IgD-negative memory B cell (primary cell): Measurements from ENCODE around the gene TEX261. TPM values are rescaled to one million over a fixed set of nuclear protein-coding genes. Genes with fewer than 3 reads are reported as not detected.
A peak's percentile ranks its signal among the peaks of the same experiment; 100 is the strongest.

ENCODE experiments used
- H3K27ac Mint-ChIP-seq, 3 donors: one replicate each; pipeline ENCODE4 v1.8.0; 2020 to 2022; ENCODE audit warnings: mild to moderate bottlenecking in 3 of 3, mixed read lengths in 3 of 3, moderate library complexity in 1 of 3
- H3K27me3 Mint-ChIP-seq: one replicate; pipeline ENCODE4 v1.8.0; 2021; ENCODE audit warnings: mixed read lengths
- H3K36me3 Mint-ChIP-seq: one replicate; pipeline ENCODE4 v1.8.0; 2020; ENCODE audit warnings: mild to moderate bottlenecking, mixed read lengths
- H3K4me1 Mint-ChIP-seq, 3 donors: one replicate each; pipeline ENCODE4 v1.8.0; 2020 to 2022; ENCODE audit warnings: mixed read lengths in 3 of 3, mild to moderate bottlenecking in 1 of 3
- H3K4me3 Mint-ChIP-seq, 4 donors: one replicate each; pipeline ENCODE4 v1.8.0; 2020 to 2022; ENCODE audit warnings: mild to moderate bottlenecking in 4 of 4, mixed read lengths in 4 of 4, moderate library complexity in 3 of 4
- H3K9me3 Mint-ChIP-seq, 3 donors: one replicate each; pipeline ENCODE4 v1.8.0; 2020 to 2021; ENCODE audit warnings: mixed read lengths in 3 of 3, mild to moderate bottlenecking in 1 of 3
- polyA plus RNA-seq: library from polyadenylated mRNA; unstranded; fragments of 300-500 nt; fragmentation: Illumina TruSeq; gene quantifications from one replicate; pipeline ENCODE4 v1.2.3, GENCODE V29; 2021

TEX261 gene
- polyA plus RNA-seq, 1 donor from 2014 or later: 24.9 TPM

- H3K36me3 Mint-ChIP-seq: no peaks in the 10 kb centered on the region
- peaks cover 10 to 16% (median 11%) of the 10 kb centered on the region in 3 donors for H3K4me1 Mint-ChIP-seq
- H3K9me3 Mint-ChIP-seq: no peaks in the 10 kb centered on the region
- H3K27me3 Mint-ChIP-seq: no peaks in the 10 kb centered on the region
- peak overlapping the region; percentile 29 to 58 (median 50) for H3K4me3 Mint-ChIP-seq
- no peak overlapping the region for H3K27ac Mint-ChIP-seq
Observed at GRCh38 chr2:70979626-70980025, 15.0 kb downstream of the TEX261 start.

- H3K4me3 Mint-ChIP-seq: peak overlapping the region; percentile 42 to 87 (median 58)
- no peaks in the 10 kb centered on the region for H3K9me3 Mint-ChIP-seq
- H3K27ac Mint-ChIP-seq: peak overlapping the region in 1 of 3 donors; percentile 26
- peaks cover 10 to 13% (median 11%) of the 10 kb centered on the region in 3 donors for H3K4me1 Mint-ChIP-seq
- no peaks in the 10 kb centered on the region for H3K27me3 Mint-ChIP-seq
- no peaks in the 10 kb centered on the region for H3K36me3 Mint-ChIP-seq
Observed at GRCh38 chr2:70979180-70979488, 15.5 kb downstream of the TEX261 start.

DNA sequence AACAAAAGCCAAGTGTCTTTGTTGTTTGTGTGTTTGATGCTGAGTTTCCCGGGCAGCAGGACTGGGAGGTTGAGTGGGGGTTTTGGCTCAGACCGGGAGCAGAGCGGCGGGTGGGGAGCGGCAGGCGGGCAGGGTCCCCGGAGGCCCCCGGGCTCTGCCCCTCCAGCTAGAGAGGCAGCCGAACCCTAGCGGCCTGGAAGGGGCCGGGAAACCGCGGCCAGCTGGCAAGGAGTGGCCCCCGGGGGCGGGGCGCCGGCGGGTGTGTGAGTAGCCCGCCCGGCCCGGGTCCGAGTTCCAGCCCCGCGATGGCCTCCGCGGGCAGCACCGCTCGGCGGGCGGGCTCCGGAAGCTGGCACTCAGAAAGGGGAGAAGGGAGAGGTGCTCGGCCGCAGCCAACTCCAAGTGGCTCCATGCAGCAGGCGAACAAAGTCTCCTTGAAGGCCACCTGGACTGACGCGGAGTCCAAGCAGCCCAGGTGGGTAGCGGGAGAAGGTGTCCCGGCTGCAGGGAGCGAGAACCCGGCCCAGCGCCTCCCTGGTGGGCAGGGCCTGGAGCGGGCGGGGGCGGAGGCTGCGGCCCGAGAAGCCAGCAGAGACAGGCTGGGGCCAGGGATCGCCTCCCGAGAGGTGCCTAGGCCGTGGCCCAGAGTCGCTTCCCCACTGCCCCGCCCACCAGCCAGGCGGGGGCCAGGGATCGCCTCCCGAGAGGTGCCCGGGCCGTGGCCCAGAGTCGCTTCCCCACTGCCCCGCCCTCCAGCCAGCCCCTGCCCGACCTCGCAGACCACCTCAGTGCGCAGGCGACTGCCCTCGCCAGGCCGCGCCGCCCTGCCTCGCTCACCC is 16.1 kb downstream of the TEX261 start, which contains the start of gene ANKRD53:
Gene ANKRD53 (plus strand): TSS at position 290 of the 839 bp plus-strand sequence. CDS start 16 bp downstream, at position 306.
- Mint-ChIP-seq H3K4me3 (peak within 1 kb of the TSS; percentile 82 to 98 (median 92)), H3K27me3 (no peaks in the 10 kb centered on the region), H3K27ac (peak within 1 kb of the TSS; percentile 47 to 97 (median 90)), H3K36me3 (no peaks in the 10 kb centered on the region), H3K9me3 (no peaks in the 10 kb centered on the region), H3K4me1 (peaks cover 10 to 13% (median 11%) of the 10 kb centered on the region in 3 donors)

GRCh38 chr2:70977605-70978205 is 17.0 kb downstream of the TEX261 start:
- Mint-ChIP-seq H3K36me3 (no peaks in the 10 kb centered on the region), H3K4me1 (peaks cover 10 to 13% (median 11%) of the 10 kb centered on the region in 3 donors), H3K4me3 (peak overlapping the region; percentile 82 to 98 (median 92)), H3K27ac (peak overlapping the region; percentile 47 to 97 (median 90)), H3K9me3 (no peaks in the 10 kb centered on the region), H3K27me3 (no peaks in the 10 kb centered on the region)

- peaks cover 0 to 2% (median 0%) of the 10 kb centered on the region in 3 donors for H3K9me3 Mint-ChIP-seq
- H3K27ac Mint-ChIP-seq: peak overlapping the region in 1 of 3 donors; percentile 21
- no peaks in the 10 kb centered on the region for H3K36me3 Mint-ChIP-seq
- peaks cover 10 to 13% (median 11%) of the 10 kb centered on the region in 3 donors for H3K4me1 Mint-ChIP-seq
- H3K27me3 Mint-ChIP-seq: no peaks in the 10 kb centered on the region
- peak overlapping the region in 2 of 4 donors; percentile 2 to 82 for H3K4me3 Mint-ChIP-seq
Observed at GRCh38 chr2:70975237-70975636, 19.4 kb downstream of the TEX261 start.

GRCh38 chr2:70974592-70974991 is 20.1 kb downstream of the TEX261 start:
- peak overlapping the region in 1 of 4 donors; percentile 23 for H3K4me3 Mint-ChIP-seq
- no peak overlapping the region for H3K27ac Mint-ChIP-seq
- peaks cover 10 to 13% (median 11%) of the 10 kb centered on the region in 3 donors for H3K4me1 Mint-ChIP-seq
- no peaks in the 10 kb centered on the region for H3K36me3 Mint-ChIP-seq
- H3K9me3 Mint-ChIP-seq: peaks cover 0 to 2% (median 0%) of the 10 kb centered on the region in 3 donors
- H3K27me3 Mint-ChIP-seq: no peaks in the 10 kb centered on the region

- Mint-ChIP-seq H3K36me3 (no peaks in the 10 kb centered on the region), H3K4me3 (no peak overlapping the region), H3K27me3 (peaks cover 18% of the 10 kb centered on the region), H3K4me1 (peaks cover 4 to 5% (median 5%) of the 10 kb centered on the region in 3 donors), H3K27ac (no peak overlapping the region), H3K9me3 (peaks cover 0 to 2% (median 0%) of the 10 kb centered on the region in 3 donors)
Observed at GRCh38 chr2:70967189-70967588, 27.5 kb downstream of the TEX261 start.

- H3K36me3 Mint-ChIP-seq: peaks cover 2% of the 10 kb centered on the region
- peak overlapping the region in 1 of 3 donors; percentile 48 for H3K27ac Mint-ChIP-seq
- peaks cover 18% of the 10 kb centered on the region for H3K27me3 Mint-ChIP-seq
- H3K4me3 Mint-ChIP-seq: no peak overlapping the region
- peaks cover 4 to 5% (median 5%) of the 10 kb centered on the region in 3 donors for H3K4me1 Mint-ChIP-seq
- H3K9me3 Mint-ChIP-seq: no peaks in the 10 kb centered on the region
Observed at GRCh38 chr2:70966681-70967080, 28.0 kb downstream of the TEX261 start.

DNA sequence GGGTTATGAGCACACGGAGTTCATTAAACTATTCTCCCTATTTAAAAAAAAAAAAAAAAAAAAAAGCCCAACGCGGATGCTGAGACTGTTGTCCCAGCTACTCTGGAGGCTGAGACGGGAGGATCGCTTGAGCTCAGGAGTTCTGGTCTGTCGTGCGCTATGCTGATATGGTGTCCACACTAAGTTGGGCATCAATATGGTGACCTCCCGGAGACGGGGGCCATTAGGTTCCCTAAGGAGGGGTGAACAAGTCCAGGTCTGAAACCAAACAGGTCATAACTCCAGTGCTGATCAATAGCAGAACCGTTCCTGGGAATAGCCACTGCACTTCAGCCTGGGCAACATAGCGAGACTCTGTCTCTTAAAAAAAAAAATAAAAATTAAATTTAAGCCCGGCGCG is 29.2 kb downstream of the TEX261 start:
- Mint-ChIP-seq H3K4me1 (peaks cover 4 to 5% (median 5%) of the 10 kb centered on the region in 3 donors), H3K9me3 (no peaks in the 10 kb centered on the region), H3K27ac (no peak overlapping the region), H3K4me3 (peak overlapping the region in 3 of 4 donors; percentile 54 to 87 (median 74)), H3K27me3 (peaks cover 20% of the 10 kb centered on the region), H3K36me3 (peaks cover 2% of the 10 kb centered on the region)

DNA sequence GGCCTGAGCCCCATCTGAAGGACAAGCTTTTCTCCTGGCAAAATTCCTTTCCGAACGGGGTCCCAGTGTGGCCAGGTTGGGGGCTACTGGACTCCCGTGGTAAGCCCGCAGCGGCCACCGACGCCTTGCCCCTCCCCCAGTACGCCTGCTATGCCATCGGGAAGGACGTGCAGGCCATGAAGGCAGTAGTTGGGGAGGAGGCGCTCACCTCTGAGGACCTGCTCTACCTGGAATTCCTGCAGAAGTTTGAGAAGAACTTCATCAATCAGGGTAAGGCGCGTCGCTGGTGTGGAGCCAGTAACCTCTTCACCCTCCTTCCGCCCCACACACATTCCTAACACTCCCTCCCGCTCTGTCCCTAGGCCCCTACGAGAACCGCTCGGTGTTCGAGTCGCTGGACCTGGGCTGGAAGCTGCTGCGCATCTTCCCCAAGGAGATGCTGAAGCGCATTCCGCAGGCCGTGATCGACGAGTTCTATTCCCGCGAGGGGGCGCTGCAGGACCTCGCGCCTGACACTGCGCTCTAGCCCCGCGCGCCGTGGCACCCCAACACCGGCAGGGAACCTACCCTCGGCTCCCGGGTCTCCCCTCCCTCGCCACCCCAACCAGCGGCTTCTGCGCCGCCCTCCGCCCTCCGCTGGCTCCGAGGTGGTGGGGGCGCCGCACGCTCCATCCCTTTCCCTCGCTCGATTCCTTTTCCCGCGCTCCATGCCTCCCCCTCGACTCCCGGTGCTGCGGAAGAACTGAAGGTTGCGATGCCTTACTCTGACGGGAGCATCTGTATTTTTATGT is 29.9 kb downstream of the TEX261 start:
- Mint-ChIP-seq H3K4me3 (peak overlapping the region; percentile 54 to 87 (median 80)), H3K27ac (peak overlapping the region in 2 of 3 donors; percentile 34 to 69), H3K4me1 (peaks cover 4 to 5% (median 5%) of the 10 kb centered on the region in 3 donors), H3K9me3 (no peaks in the 10 kb centered on the region), H3K36me3 (peaks cover 2% of the 10 kb centered on the region), H3K27me3 (peaks cover 20% of the 10 kb centered on the region)

DNA sequence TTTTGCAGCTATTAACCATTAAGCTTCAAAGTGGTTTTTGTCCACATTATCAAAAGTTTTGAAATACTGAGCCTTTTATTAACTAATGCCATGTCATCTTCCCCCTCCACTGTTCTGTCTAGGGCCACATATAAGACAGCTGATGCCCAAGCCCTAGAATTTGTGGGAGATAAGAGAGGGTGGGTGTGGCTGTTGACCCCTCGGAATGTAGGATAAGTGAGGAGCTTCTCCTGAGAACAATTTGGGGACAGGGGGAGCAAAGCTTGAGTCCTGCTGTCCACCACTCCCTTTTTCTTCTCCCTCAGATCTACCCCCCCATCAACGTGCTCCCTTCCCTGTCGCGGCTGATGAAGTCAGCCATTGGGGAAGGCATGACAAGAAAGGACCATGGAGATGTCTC is 30.5 kb downstream of the TEX261 start:
- Mint-ChIP-seq H3K4me1 (peaks cover 4 to 5% (median 5%) of the 10 kb centered on the region in 3 donors), H3K9me3 (no peaks in the 10 kb centered on the region), H3K27ac (peak overlapping the region in 1 of 3 donors; percentile 69), H3K4me3 (peak overlapping the region in 1 of 4 donors; percentile 45), H3K36me3 (peaks cover 2% of the 10 kb centered on the region), H3K27me3 (peaks cover 22% of the 10 kb centered on the region)

DNA sequence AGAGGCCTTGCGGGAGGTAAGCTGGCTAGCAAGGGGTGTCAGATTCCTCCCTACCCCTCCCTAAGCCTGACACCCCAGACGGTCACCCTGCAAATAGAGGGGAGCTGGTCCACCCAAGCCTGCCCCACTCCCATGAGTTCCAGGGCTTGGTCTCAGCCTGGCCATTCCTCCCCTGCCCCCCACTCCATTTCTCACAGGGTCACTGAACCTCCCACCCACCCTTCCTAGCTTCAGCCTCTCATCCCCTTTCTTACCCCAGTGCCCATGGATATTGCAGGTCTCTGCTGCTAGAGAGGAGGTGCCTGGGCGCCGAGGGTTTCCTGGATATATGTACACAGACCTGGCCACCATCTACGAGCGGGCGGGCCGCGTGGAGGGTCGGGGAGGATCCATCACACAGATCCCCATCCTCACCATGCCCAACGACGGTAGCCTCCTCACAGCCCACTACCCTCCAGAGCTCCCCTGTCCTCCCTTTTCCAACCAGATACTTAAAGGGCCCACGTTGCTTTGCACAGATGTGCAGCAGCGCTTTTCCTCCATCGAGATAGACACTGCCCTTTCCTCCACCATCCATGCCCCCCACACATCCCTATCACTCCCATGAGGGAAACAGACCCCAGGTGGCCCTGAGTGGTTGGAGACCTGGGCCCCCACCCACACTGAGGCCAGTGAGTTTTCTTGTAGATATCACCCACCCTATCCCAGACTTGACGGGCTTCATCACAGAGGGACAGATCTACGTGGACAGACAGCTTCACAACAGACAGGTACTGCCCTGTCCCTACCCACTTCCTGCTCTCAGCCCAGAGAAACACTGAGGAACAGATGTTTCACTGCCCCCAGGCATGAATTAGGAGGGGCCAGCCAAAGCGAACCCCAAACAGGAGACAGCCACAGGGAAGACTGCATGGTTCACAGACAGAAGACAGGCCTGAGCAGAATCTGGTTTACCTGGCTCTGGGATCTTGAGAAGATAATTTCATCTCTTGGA is 31.5 kb downstream of the TEX261 start:
- Mint-ChIP-seq H3K4me1 (peaks cover 4 to 7% (median 5%) of the 10 kb centered on the region in 3 donors), H3K4me3 (peak overlapping the region in 1 of 4 donors; percentile 30), H3K27ac (peak overlapping the region in 1 of 3 donors; percentile 69), H3K9me3 (no peaks in the 10 kb centered on the region), H3K36me3 (peaks cover 2% of the 10 kb centered on the region), H3K27me3 (peaks cover 30% of the 10 kb centered on the region)

DNA sequence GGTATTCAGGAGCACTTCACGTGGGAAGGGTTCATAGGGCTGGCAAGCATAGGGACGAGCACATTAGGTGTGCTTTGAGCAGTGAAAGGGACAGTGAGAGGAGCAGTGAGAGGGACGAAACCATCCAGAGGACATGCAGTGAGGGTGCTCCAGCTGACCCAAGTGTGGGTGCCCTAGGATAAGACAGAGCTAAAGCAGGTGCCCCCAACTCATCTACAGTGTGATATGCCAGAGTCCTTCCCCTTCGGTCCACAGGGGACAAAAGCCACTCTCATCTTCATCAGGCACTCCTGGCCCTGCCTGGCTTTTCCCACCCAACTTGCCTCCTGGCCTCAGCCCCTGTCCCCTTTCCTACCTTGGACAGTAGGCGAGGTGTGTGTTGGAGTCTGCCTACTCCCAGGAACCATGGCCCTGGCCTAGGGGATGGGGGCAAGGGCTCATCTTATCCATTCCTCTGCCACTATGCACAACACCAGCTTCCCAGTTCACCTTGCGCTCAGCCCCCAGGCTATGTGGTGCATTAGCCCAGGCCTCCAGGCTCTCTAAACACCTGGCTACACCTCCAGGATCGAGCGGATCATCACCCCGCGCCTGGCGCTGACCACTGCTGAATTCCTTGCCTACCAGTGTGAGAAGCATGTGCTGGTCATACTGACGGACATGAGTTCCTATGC is 32.3 kb downstream of the TEX261 start:
- H3K4me1 Mint-ChIP-seq: peaks cover 4 to 8% (median 5%) of the 10 kb centered on the region in 3 donors
- H3K36me3 Mint-ChIP-seq: peaks cover 2% of the 10 kb centered on the region
- no peak overlapping the region for H3K27ac Mint-ChIP-seq
- H3K9me3 Mint-ChIP-seq: no peaks in the 10 kb centered on the region
- H3K27me3 Mint-ChIP-seq: peaks cover 34% of the 10 kb centered on the region
- H3K4me3 Mint-ChIP-seq: no peak overlapping the region
